HL-60 (cell line): ENCODE measurements around the gene CEP20.
A peak's percentile ranks its signal among the peaks of the same experiment; 100 is the strongest.

Source experiments
- DNase-seq, 2 experiments: peaks; one replicate each; pipeline ENCODE4 v3.0.0-alpha.2; 2010 to 2020; ENCODE audit warnings: low read depth in 1 of 2, low spot score in 1 of 2
- H3K27ac ChIP-seq: fragments of 250-450 bp; sonication (Bioruptor Pico); replicated peaks from 2 replicates; pipeline ENCODE4 v1.5.1; 2020; ENCODE audit warnings: mild to moderate bottlenecking, moderate library complexity
- H3K27me3 ChIP-seq: fragments of 250-450 bp; sonication (Bioruptor Pico); 2 replicates; pipeline ENCODE4 v1.5.1; 2021; ENCODE audit warnings: mild to moderate bottlenecking, moderate library complexity; ENCODE audit not compliant: insufficient read depth, poor library complexity, severe bottlenecking
- H3K4me3 ChIP-seq: replicated peaks from 2 replicates; pipeline ENCODE4 v1.5.1; 2011; ENCODE audit warnings: mild to moderate bottlenecking, control low read depth, low read length; ENCODE audit not compliant: insufficient read depth
- CTCF ChIP-seq: IDR thresholded peaks from one replicate; pipeline ENCODE4 v1.5.1; 2011; ENCODE audit warnings: low read length, control low read depth, inconsistent platforms; ENCODE audit not compliant: insufficient read depth
- GABPA ChIP-seq: IDR thresholded peaks from 2 replicates; pipeline ENCODE4 v1.6.1; 2012; ENCODE audit warnings: low read depth
- POLR2AphosphoS5 ChIP-seq: IDR thresholded peaks from 2 replicates; pipeline ENCODE4 v1.6.1; 2012; ENCODE audit warnings: low read depth
- REST ChIP-seq: IDR thresholded peaks from 2 replicates; pipeline ENCODE4 v1.6.1; 2012; ENCODE audit warnings: low read depth; ENCODE audit not compliant: insufficient replicate concordance
- SPI1 ChIP-seq: IDR thresholded peaks from 2 replicates; pipeline ENCODE4 v1.6.1; 2012; ENCODE audit warnings: low read depth, mild to moderate bottlenecking, borderline replicate concordance

CEP20 gene

GRCh38 chr16:15915555-15916081, 27.2 kb upstream of the CEP20 start:
- H3K27me3 ChIP-seq: no peaks in the 10 kb centered on the region
- H3K4me3 ChIP-seq: no peak overlapping the region
- peak in 1 of 2 experiments; percentile 12 for DNase-seq
- TF ChIP-seq GABPA: no peak
- TF ChIP-seq POLR2AphosphoS5: no peak
- TF ChIP-seq CTCF: no peak
- no peak for TF ChIP-seq REST
- no peak for TF ChIP-seq SPI1
- H3K27ac ChIP-seq: no peak overlapping the region

- H3K4me3 ChIP-seq: no peak overlapping the region
- TF ChIP-seq CTCF (no peak), POLR2AphosphoS5 (no peak), REST (no peak), GABPA (no peak), SPI1 (no peak; the same call in 1 of the 2 replicates)
- H3K27ac ChIP-seq: 0 out of 2 replicates have a peak overlapping the region, but pooled peaks have one; percentile 27
Measured at GRCh38 chr16:15913046-15913698, 24.8 kb upstream of the CEP20 start.

GRCh38 chr16:15911198-15911597, 22.8 kb upstream of the CEP20 start:
- TF ChIP-seq CTCF: no peak
- TF ChIP-seq GABPA: no peak
- no peak for TF ChIP-seq POLR2AphosphoS5
- no peak for TF ChIP-seq REST
- TF ChIP-seq SPI1: no peak
- Histone ChIP-seq H3K27ac (no peak overlapping the region), H3K4me3 (no peak overlapping the region), H3K27me3 (no peaks in the 10 kb centered on the region)
- no peak for DNase-seq

More at GRCh38 chr16:15913046-15913698, 24.8 kb upstream of the CEP20 start:
- H3K27me3 ChIP-seq: no peaks in the 10 kb centered on the region
- no peak for DNase-seq
